ENCODE measurements around the gene PGAM5. TPM values are rescaled to one million over a fixed set of nuclear protein-coding genes. Genes with fewer than 3 reads are reported as not detected.

Gene PGAM5
- total RNA-seq (2014; rRNA removed; shearing (Covaris generic)), result 125 and 161 TPM in 2 replicates

DNA sequence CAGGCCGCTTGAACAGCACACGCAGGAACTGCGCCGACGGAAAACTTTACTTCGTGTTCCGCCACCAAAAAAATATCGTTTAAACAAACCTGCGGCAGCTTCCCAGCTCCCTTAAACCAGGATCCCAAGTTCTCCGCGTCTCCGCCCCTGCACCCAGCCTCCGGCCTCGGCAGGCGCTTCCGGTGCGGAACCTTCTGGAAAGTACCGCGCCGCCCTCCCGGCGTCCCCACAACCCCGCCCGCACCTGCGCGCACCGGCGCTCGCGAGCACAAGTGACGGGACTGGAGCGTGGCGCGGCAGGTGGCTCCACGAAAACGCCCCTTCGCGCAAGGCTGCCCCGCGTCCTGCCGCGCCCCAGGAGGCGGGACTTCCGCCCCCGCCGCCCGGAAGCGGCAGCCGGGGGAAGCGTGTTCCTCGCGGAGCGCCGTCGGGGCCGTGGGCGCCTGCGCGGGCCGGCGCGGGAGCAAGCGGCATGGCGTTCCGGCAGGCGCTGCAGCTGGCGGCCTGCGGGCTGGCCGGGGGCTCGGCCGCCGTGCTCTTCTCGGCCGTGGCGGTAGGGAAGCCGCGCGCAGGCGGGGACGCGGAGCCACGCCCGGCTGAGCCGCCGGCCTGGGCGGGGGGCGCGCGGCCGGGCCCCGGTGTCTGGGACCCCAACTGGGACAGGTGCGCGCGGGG is at the start of gene PGAM5:
Gene PGAM5, plus strand, starts transcription at position 438 of the 675 bp plus-strand sequence. Its CDS starts 35 bp downstream, at position 473.
- DNase-seq, result peak; percentile 96
- Histone ChIP-seq H3K4me3 (ENCODE audit: insufficient read depth, low read depth, low read length) (peak within 1 kb of the TSS; percentile 86), H3K27me3 (ENCODE audit: control insufficient read depth, insufficient read depth, low read length) (no peaks in the 10 kb centered on the region), H3K36me3 (replicated peaks; ENCODE audit: control insufficient read depth, insufficient read depth, low read length) (no peaks in the 10 kb centered on the region)

DNA sequence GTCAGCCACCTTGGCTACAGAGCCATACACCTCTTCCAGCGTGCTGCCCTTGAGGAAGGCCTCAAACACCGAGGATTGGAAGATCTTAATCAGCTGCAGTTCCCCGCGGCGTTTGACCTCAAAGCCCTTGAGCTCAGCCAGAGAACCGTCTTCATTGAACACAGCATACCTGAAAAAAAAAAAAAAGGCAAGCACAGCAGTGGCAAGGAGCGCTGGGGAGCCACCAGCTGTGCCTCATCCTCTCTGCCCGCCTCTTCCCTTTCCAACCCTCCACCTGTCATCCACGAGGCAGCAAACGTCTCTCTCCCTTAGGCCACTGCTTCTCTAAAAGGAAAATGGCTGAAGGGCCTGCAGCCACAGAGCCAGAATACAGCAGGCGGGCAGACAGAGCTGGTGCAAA is 49.6 kb upstream of the PGAM5 start:
- Histone ChIP-seq H3K27me3 (ENCODE audit: control insufficient read depth, insufficient read depth, low read length) (no peaks in the 10 kb centered on the region), H3K4me3 (ENCODE audit: insufficient read depth, low read depth, low read length) (no peak overlapping the region), H3K36me3 (replicated peaks; ENCODE audit: control insufficient read depth, insufficient read depth, low read length) (peaks cover 77% of the 10 kb centered on the region)
- DNase-seq, result no peak

DNA sequence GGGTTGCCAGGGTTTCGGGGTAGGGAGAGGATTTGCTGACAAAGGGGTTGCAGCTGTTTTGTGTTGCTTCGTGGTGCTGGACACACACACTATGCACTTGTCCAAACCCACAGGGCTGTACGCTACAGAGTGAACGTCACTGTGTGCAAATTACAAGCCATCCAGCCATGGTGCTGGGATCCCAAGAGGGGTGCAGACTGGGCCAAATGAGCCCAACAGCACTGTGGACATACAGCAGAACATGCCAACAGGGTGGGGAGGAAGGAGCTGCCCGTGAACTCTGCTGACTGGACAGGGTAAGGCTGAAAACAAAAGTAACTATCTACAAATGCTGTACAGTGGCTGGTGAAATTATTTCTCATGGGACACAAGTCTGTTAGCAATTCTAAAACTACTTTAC is 48.7 kb upstream of the PGAM5 start:
- DNase-seq, result no peak
- Histone ChIP-seq H3K4me3 (ENCODE audit: insufficient read depth, low read depth, low read length) (no peak overlapping the region), H3K27me3 (ENCODE audit: control insufficient read depth, insufficient read depth, low read length) (no peaks in the 10 kb centered on the region), H3K36me3 (replicated peaks; ENCODE audit: control insufficient read depth, insufficient read depth, low read length) (peaks cover 76% of the 10 kb centered on the region)

DNA sequence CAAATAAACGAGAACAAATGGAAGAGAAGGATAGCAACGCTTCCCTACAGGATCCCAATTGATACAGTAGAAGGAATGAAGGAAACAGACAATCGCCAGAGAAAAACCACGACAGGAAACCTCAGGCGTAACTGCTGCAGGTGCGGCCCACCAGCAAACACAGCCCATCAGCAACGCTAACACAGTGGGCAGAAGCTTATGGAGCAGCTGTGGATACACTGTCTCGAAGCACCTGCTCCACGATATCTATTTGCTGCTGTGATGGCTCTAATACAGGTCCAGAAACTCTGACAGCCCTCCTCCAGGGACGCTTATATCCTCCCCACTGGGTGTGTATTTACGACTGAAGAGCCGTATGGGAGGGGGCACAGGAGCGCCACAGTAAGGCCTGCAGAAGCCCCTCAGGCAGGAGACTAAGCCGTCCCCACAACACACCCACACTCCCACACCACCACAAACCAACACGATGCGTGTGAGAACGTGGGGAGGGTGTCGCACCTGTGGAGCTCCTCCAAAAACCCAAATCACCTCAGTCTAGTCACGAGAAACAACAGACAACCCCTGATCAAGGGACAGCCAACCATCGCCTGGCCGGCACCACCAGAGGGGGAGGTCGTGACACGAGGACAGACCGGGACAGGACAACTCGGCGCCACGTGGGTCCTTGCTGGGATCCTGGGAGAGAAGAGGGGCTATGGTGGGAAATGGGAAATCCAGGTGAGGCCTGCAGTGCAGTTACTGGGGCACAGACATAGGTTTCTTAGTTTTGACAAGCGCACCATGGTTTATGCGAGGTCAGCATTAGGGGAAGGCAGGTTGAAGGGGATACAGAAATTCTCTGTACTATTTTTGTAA is 47.5 kb upstream of the PGAM5 start:
- no peaks in the 10 kb centered on the region for H3K27me3 ChIP-seq (ENCODE audit: control insufficient read depth, insufficient read depth, low read length)
- peaks cover 72% of the 10 kb centered on the region for H3K36me3 ChIP-seq (replicated peaks; ENCODE audit: control insufficient read depth, insufficient read depth, low read length)
- no peak for DNase-seq
- no peak overlapping the region for H3K4me3 ChIP-seq (ENCODE audit: insufficient read depth, low read depth, low read length)

DNA sequence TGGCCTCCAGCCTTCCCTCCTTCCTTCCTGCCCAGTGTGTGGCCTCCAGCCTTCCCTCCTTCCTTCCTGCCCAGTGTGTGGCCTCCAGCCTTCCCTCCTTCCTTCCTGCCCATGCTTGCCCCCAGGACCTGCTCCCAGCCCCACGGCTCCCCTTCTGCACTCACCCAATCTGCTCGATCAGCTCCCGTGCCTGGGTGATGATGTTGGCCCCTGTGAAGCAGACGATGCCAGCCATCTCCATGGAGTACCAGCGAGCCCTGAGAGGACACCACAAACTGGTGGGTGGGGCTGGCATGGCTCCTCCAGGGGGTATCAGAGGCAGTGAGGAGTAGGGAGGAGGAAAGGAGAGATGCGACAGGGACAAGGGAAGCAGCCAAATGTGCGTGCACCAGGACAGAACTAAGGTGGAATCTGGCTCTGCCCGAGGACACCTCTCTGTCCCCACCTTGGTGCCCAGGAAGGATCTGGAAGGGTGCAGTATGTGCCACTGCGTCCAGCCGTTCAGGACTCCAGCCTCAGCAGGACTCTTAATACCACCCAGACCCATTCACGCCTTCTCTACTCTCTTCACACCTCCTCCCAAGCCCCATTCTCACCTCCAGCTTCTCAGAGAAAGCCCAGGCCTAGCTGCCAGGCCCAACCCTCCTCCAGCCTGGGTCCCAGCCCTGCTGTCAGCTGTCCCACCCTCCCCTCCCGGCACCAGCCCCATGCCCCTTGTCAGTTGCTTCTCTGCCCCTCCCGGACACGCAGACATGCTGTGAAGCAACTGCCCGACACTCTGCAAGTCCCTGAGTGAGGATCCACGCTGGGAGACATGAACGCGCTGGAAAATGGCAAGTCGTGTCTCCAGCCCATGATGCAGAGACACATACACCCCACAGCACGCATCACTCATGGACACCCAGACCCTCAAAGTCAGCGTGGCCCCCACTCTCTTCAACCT is 46.2 kb upstream of the PGAM5 start:
- no peak overlapping the region for H3K4me3 ChIP-seq (ENCODE audit: insufficient read depth, low read depth, low read length)
- peaks cover 66% of the 10 kb centered on the region for H3K36me3 ChIP-seq (replicated peaks; ENCODE audit: control insufficient read depth, insufficient read depth, low read length)
- no peak for DNase-seq
- no peaks in the 10 kb centered on the region for H3K27me3 ChIP-seq (ENCODE audit: control insufficient read depth, insufficient read depth, low read length)

DNA sequence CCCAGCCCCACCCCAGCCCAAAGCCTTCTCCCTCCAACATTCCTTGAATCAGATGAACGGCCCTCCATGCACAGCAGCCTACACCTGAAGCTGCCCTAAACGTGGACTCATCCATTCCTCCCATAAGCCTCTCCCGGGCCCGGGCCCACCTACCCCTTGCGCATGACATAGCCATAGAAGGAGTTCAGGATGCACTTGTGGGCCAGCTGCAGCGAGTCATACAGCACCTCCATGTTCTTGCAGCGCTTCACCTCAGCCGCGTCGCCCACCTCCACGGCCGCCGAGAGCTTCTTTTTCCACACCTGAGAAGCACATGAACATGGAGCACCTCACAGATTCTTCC is 45.5 kb upstream of the PGAM5 start:
- Histone ChIP-seq H3K4me3 (ENCODE audit: insufficient read depth, low read depth, low read length) (no peak overlapping the region), H3K27me3 (ENCODE audit: control insufficient read depth, insufficient read depth, low read length) (no peaks in the 10 kb centered on the region), H3K36me3 (replicated peaks; ENCODE audit: control insufficient read depth, insufficient read depth, low read length) (peaks cover 65% of the 10 kb centered on the region)
- no peak for DNase-seq

DNA sequence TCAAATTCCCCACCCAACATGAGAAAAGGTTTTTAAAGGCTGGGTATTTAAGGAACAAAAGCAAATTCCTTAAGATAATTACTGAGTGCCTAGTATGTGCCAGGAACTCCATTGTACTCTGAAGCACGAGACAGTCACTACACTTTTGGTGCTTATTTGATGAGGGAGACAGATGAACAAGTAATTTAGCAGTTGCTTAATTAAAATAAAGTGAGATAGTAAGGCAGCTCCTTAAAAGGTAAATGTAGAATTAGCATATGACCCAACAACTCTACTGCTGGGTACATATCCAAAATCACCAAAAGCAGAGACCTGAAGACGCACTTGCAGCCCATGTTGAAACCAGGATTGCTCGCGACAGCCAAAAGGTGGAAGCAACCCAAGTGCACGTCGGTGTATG is 44.8 kb upstream of the PGAM5 start:
- no peak for DNase-seq
- H3K4me3 ChIP-seq (ENCODE audit: insufficient read depth, low read depth, low read length), result no peak overlapping the region
- H3K36me3 ChIP-seq (replicated peaks; ENCODE audit: control insufficient read depth, insufficient read depth, low read length), result peaks cover 59% of the 10 kb centered on the region
- H3K27me3 ChIP-seq (ENCODE audit: control insufficient read depth, insufficient read depth, low read length), result no peaks in the 10 kb centered on the region

DNA sequence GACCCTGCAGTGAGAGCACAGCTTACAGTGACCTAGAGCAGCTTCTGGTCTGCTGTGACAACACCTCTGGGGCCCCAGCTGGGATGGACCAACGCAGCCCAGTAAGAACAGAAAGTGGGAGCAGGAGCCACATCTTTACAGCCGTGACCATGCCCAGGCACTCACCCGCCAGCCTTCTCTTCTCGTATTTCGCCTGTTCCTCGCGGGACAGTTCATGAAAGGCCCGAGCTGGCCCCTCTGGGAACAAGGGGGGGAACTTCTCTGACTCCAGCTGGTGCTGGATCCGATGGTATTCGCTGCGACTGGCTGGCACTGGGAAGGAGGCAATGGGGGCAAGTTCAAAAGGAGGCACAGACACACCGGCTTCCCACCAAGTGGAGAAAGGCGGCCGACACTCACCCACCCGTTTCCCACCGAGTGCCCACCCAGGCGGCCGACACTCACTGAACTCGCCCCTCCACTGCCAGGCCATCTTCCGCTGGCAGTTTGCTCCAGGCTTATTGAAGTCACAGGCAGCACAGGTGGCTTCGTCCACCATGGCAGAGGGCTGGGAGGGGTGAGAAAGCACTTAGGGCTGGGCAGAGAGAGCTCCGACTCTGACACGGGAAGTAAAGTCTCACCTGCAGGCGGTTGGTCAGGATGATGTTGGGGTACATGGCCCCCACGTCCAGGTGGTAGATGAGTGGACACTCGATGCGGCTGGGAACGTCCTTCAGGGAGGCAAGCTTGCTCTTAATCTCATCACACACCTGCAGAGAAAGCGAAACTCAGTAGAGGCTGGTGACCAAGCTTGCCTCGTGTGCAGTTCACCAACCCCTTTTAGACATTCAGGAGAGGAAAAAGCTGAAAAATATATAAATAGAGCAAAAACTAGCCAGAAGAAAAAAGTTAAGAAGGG is 42.2 kb upstream of the PGAM5 start:
- no peak overlapping the region for H3K4me3 ChIP-seq (ENCODE audit: insufficient read depth, low read depth, low read length)
- peaks cover 53% of the 10 kb centered on the region for H3K36me3 ChIP-seq (replicated peaks; ENCODE audit: control insufficient read depth, insufficient read depth, low read length)
- DNase-seq, result no peak
- H3K27me3 ChIP-seq (ENCODE audit: control insufficient read depth, insufficient read depth, low read length), result no peaks in the 10 kb centered on the region

DNA sequence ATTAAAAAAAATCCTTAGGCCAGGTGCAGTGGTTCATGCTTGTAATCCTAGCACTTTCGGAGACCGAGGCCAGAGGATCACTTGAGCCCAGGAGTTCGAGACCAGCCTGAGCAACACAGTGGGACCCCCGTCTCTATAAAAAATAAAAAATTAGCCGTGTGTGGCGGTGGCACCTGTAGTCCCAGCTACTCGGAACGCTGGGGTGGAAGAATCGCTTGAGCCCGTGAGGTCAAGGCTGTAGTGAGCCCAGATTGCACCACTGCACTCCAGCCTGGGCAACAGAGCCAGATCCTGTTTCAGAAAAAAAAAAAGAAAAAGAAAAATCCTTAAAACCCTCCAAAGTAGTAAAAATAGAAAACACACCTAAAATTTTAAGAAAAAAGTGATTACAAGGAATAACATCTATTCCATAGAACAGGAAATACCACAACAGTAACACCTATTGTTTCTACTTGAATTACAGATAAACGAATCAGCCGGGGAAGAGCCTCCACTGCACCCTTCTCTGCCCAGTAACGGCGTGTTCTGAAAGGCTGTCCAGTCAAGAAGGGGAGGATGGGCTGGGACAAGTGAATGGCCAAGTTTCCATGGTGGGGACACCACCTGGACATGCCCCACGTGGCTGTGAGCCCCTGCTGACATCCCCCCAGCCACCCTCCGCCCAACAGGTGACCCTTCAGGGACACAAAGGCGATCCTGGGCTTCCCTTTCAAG is 41.3 kb upstream of the PGAM5 start:
- Histone ChIP-seq H3K36me3 (replicated peaks; ENCODE audit: control insufficient read depth, insufficient read depth, low read length) (peaks cover 51% of the 10 kb centered on the region), H3K27me3 (ENCODE audit: control insufficient read depth, insufficient read depth, low read length) (no peaks in the 10 kb centered on the region), H3K4me3 (ENCODE audit: insufficient read depth, low read depth, low read length) (no peak overlapping the region)
- DNase-seq, result no peak

DNA sequence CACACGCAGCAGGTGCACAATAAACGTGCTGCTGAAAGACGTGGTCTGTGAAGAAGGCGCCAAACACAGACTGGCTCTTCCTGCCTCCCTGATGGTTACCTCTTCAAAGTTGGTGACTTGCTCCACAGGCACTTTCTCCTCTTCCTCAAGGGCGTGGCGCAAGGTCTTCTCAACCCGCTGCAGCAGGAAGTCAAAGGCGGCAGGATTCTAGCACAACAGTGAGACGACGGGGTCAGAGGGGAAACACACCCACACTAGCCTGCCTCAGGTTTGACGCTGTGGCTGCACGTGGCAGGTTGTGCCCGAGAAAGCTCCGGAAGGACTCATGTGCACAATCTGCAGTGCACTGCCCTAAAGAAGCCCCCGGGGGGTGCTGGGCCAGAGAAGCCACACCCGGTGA is 38.5 kb upstream of the PGAM5 start:
- Histone ChIP-seq H3K27me3 (ENCODE audit: control insufficient read depth, insufficient read depth, low read length) (no peaks in the 10 kb centered on the region), H3K36me3 (replicated peaks; ENCODE audit: control insufficient read depth, insufficient read depth, low read length) (peaks cover 59% of the 10 kb centered on the region), H3K4me3 (ENCODE audit: insufficient read depth, low read depth, low read length) (no peak overlapping the region)
- no peak for DNase-seq

DNA sequence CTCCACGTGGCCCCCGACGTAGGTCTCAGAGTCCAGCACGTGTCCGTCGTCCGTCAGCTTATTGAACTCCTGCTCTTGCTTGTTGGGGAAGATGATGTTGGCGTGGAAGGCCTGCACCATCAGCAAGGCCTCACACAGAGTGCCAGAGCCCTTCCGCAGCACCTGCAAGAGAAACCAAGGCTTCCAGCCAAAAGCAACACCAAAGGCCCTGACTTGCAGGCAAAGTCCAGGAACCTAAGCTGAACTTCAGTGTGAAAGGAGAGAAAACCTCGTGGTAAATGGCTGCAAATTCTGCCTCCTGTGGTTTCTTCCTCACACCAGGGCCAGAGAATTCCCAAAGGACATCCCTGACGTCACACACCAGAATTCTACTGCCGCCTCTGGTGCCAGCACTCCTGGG is 38.0 kb upstream of the PGAM5 start:
- H3K36me3 ChIP-seq (replicated peaks; ENCODE audit: control insufficient read depth, insufficient read depth, low read length), result peaks cover 59% of the 10 kb centered on the region
- DNase-seq, result no peak
- H3K27me3 ChIP-seq (ENCODE audit: control insufficient read depth, insufficient read depth, low read length), result no peaks in the 10 kb centered on the region
- no peak overlapping the region for H3K4me3 ChIP-seq (ENCODE audit: insufficient read depth, low read depth, low read length)

DNA sequence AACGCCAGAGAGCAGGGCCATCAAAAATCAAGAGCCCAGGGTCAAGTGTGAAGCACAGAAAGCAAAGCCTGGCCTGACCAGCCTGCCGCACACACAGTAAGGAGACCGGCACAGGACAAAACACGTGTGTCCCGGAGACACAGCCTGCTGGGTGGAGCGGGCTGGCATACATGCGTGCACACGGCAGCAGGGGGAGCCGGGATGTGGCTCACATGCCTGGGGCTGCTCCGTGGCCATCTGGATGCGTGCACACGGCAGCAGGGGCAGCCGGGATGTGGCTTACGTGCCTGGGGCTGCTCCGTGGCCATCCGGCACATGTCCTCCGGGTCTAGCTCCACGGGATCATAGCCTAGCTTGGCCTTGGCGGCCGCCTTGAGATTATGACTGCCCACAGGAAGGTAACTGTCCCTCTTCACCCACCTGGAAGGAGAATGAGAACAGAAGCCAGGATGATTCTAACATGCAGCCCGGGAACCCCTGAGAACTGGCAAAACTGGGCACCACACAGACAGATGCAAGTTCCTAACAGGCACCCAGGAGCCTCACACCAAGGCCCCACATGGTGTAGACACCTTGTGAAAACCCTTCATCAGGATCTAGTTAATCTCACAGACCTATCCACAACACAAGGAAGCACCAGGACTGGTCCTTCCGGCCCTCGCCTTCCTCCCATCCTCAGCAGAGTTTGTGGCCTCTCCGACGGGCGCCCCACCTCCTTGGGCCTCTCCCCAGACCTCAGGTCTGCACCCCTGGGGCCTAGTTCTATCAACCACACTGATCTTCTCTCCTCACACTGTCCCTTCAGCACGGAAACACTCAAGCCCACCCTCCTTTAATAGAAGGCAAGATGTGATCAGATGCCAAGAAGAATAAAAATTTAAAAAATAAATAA is 37.1 kb upstream of the PGAM5 start:
- no peaks in the 10 kb centered on the region for H3K27me3 ChIP-seq (ENCODE audit: control insufficient read depth, insufficient read depth, low read length)
- H3K4me3 ChIP-seq (ENCODE audit: insufficient read depth, low read depth, low read length), result no peak overlapping the region
- peaks cover 53% of the 10 kb centered on the region for H3K36me3 ChIP-seq (replicated peaks; ENCODE audit: control insufficient read depth, insufficient read depth, low read length)
- DNase-seq, result no peak

Data from H7 (cell line).